CD4-positive, alpha-beta T cell (primary cell): Measurements from ENCODE around the gene MFN1. TPM values are rescaled to one million over a fixed set of nuclear protein-coding genes. Genes with fewer than 3 reads are reported as not detected.
A peak's percentile ranks its signal among the peaks of the same experiment; 100 is the strongest.

Experiments
- ATAC-seq: fragments of 200-7000 bp; cut with Tn5 transposase; one replicate; pipeline ENCODE4 v1.10.0; 2022; ENCODE audit warnings: mild to moderate bottlenecking; ENCODE audit not compliant: poor library complexity
- CTCF ChIA-PET: fragments of 350-600 bp; sonication (Branson Sonifier 250); formaldehyde crosslinking; loops from one replicate; lab custom pipeline; 2021; ENCODE audit warnings: antibody characterized with exemption, inconsistent platforms; lab: Charles Lee
- POLR2A ChIA-PET: fragments of 350-600 bp; sonication (Branson Sonifier 250); formaldehyde crosslinking; loops from one replicate; lab custom pipeline; 2021; ENCODE audit warnings: antibody characterized with exemption, inconsistent platforms; lab: Charles Lee
- DNase-seq, 14 experiments: peaks; one replicate each; pipeline ENCODE4 v3.0.0-alpha.2; 2013 to 2020; ENCODE audit warnings: mixed read lengths in 2 of 14
- H3K27ac ChIP-seq, 2 donors: one replicate each; pipeline versions ENCODE4 v1.5.1 to v1.7.0; 2013; ENCODE audit warnings: low read length in 2 of 2, low read depth in 1 of 2, mild to moderate bottlenecking in 1 of 2
- H3K27me3 ChIP-seq, 2 experiments: 1 replicate in 1 of 2; 2 replicates in 1 of 2; pipeline versions ENCODE4 v1.6.1 to v1.7.0; 2013; ENCODE audit warnings: low read length in 2 of 2, control low read depth in 1 of 2, mild to moderate bottlenecking in 1 of 2, moderate library complexity in 1 of 2; ENCODE audit not compliant: insufficient read depth in 2 of 2, control insufficient read depth in 1 of 2
- H3K36me3 ChIP-seq: one replicate; pipeline ENCODE4 v1.6.1; 2013; ENCODE audit warnings: low read length, control low read depth; ENCODE audit not compliant: insufficient read depth
- H3K4me1 ChIP-seq: one replicate; pipeline ENCODE4 v1.6.1; 2013; ENCODE audit warnings: low read length, control low read depth; ENCODE audit not compliant: insufficient read depth
- H3K4me3 ChIP-seq: one replicate; pipeline ENCODE4 v1.5.1; 2013; ENCODE audit warnings: mild to moderate bottlenecking, low read length, moderate library complexity
- H3K9me3 ChIP-seq, 2 experiments: 1 replicate in 1 of 2; 2 replicates in 1 of 2; pipeline versions ENCODE4 v1.6.1 to v1.7.0; 2013; ENCODE audit warnings: low read length in 2 of 2, mild to moderate bottlenecking in 2 of 2, control low read depth in 1 of 2, moderate library complexity in 1 of 2; ENCODE audit not compliant: control insufficient read depth in 1 of 2, insufficient read depth in 1 of 2
- H3K27ac Mint-ChIP-seq: one replicate; pipeline ENCODE4 v1.8.0; 2020; ENCODE audit warnings: mixed read lengths
- H3K27me3 Mint-ChIP-seq: one replicate; pipeline ENCODE4 v1.8.0; 2021; ENCODE audit warnings: mixed read lengths
- H3K36me3 Mint-ChIP-seq: one replicate; pipeline ENCODE4 v1.8.0; 2021; ENCODE audit warnings: low read depth, mixed read lengths
- H3K4me1 Mint-ChIP-seq: one replicate; pipeline ENCODE4 v1.8.0; 2021; ENCODE audit warnings: low read depth, mixed read lengths
- H3K4me3 Mint-ChIP-seq: one replicate; pipeline ENCODE4 v1.8.0; 2020; ENCODE audit warnings: mild to moderate bottlenecking, mixed read lengths
- H3K9me3 Mint-ChIP-seq: one replicate; pipeline ENCODE4 v1.8.0; 2020; ENCODE audit warnings: mixed read lengths
- CTCF ChIP-seq: fragments of 200-600 bp; IDR thresholded peaks from one replicate; pipeline ENCODE4 v1.8.0; 2022; ENCODE audit warnings: antibody characterized with exemption, mild to moderate bottlenecking
- intact Hi-C, 2 experiments: fragments of 100-400 bp; cut with DNase I in 1 of 2; cut with micrococcal nuclease in 1 of 2; formaldehyde crosslinking; loops; one replicate each; pipeline versions ENCODE4 v1.15.1 to v1.9.0; 2023 to 2025; cut with DNase I, micrococcal nuclease
- total RNA-seq, 174 experiments: library from RNA in 2 of 174; stranded (reverse) in 2 of 174; gene quantifications; one replicate each; pipeline ENCODE4 v1.2.3 and lab custom pipeline; 2021 to 2026

Gene MFN1
- total RNA-seq, 2 experiments from 2014 or later, result 20.7 to 26.1 TPM

- Mint-ChIP-seq H3K4me3 (peak within 1 kb of the TSS; percentile 92), H3K27ac (peak within 1 kb of the TSS; percentile 98), H3K27me3 (no peaks in the 10 kb centered on the region), H3K4me1 (peaks cover 37% of the 10 kb centered on the region), H3K36me3 (peaks cover 32% of the 10 kb centered on the region), H3K9me3 (no peaks in the 10 kb centered on the region)
- DNase-seq (peak; percentile 73 to 95 (median 80)), ATAC-seq (peak; percentile 84)
- Histone ChIP-seq H3K27me3 (no peaks in the 10 kb centered on the region), H3K4me3 (peak within 1 kb of the TSS; percentile 72), H3K27ac (peak within 1 kb of the TSS; percentile 76 to 97), H3K9me3 (no peaks in the 10 kb centered on the region), H3K36me3 (peaks cover 2% of the 10 kb centered on the region), H3K4me1 (peaks cover 25% of the 10 kb centered on the region)
- ChIA-PET CTCF (interaction anchor here (0.6 to 1.9 kb wide), 6 partner anchors 26 to 306 kb away, joined by 3 to 9 read pairs (median 4); partner anchors contain the start of genes PIK3CA and ZMAT3), POLR2A (interaction anchor here (0.6 to 4.4 kb wide), 14 partner anchors 17 to 307 kb away, joined by 3 to 51 read pairs (median 6); partner anchors contain the start of genes ACTL6A, MFN1, PIK3CA and ZMAT3)
- intact Hi-C loops, result loop anchor here (1.0 to 10.0 kb wide), 6 partner anchors 24 to 1592 kb away; partner anchors contain the start of genes ACTL6A (in 2 of the 2), MFN1 (in 2 of the 2), FXR1 (in 1 of the 2) and MRPL47 (in 1 of the 2)
- peak; percentile 73 for TF ChIP-seq CTCF
Observed at GRCh38 chr3:179322286-179323196, 25.0 kb upstream of the MFN1 start, which contains the start of gene ZNF639. ZNF639 (plus strand) TSS chr3:179323031; CDS start chr3:179328294, 5,263 bp downstream.

DNA sequence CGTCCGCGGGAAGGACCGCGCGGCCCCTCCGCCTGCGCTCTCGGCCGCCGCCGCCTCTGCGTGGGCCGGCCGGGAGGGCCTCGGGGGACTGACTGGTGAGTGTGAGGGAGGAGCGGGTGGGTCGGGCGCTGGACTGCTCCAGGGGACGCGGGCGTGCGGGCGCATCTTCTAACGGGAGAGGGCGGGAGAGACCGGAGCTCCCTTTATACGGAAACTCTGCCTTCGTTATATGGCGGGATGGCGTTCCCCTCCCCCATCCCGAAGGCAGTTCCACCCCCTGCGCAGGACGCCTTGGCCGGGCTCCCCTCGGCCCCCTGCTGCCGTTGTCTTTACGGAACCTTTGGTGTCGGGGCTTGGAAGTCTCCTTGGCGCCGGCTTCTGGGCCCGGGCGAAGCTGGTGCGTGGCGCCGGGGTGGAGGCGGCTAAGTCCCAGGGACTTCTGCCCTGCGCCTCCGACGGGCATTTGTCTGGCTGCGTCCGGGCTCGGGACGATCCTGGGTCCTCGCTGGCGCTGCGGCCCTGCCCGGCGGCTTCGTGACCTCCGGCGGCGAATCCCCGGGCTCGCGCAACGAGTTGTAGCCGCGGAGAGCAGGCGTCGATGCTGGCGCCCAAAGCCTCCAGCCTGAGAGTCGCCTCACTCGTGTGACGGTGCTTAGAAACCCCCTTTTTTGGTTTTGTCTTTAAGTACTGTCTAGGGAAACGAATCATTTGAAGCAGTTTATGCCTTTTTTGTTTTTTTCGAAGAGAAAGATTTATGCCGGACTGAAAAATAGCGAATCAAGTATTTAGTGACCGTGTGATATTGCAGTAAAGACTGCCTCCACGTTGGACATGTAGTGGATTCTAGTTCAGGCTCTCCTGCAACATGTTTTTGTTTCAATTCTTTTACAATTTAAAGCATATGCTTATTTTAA lies 24.1 kb upstream of the MFN1 start:
- peak overlapping the region; percentile 76 to 97 for H3K27ac ChIP-seq
- no peaks in the 10 kb centered on the region for H3K9me3 ChIP-seq
- H3K27me3 ChIP-seq, result no peaks in the 10 kb centered on the region
- H3K27ac Mint-ChIP-seq, result peak overlapping the region; percentile 98
- TF ChIP-seq CTCF, result no peak
- ATAC-seq, result peak; percentile 48
- H3K36me3 Mint-ChIP-seq, result peaks cover 41% of the 10 kb centered on the region
- POLR2A ChIA-PET, result interaction anchor here (0.7 to 4.4 kb wide), 12 partner anchors 18 to 305 kb away, joined by 3 to 51 read pairs (median 6); partner anchors contain the start of genes ACTL6A, MFN1, MRPL47 and NDUFB5
- peak; percentile 29 to 87 (median 48) for DNase-seq
- peaks cover 11% of the 10 kb centered on the region for H3K36me3 ChIP-seq
- H3K4me3 ChIP-seq, result peak overlapping the region; percentile 72
- peaks cover 37% of the 10 kb centered on the region for H3K4me1 Mint-ChIP-seq
- CTCF ChIA-PET, result interaction anchor here (1.3 to 1.6 kb wide), 3 partner anchors 8 to 326 kb away, joined by 3 to 4 read pairs (median 3); no protein-coding TSS in a partner anchor
- H3K27me3 Mint-ChIP-seq, result no peaks in the 10 kb centered on the region
- H3K4me1 ChIP-seq, result peaks cover 25% of the 10 kb centered on the region
- H3K4me3 Mint-ChIP-seq, result peak overlapping the region; percentile 92
- H3K9me3 Mint-ChIP-seq, result no peaks in the 10 kb centered on the region
- intact Hi-C loops, result loop anchor here (1.0 to 10.0 kb wide), 6 partner anchors 23 to 1591 kb away; partner anchors contain the start of genes ACTL6A (in 2 of the 2), MFN1 (in 2 of the 2), FXR1 (in 1 of the 2) and MRPL47 (in 1 of the 2)
